GM03348 (cell line): Measurements from ENCODE around the gene ZFP69B.

Experiments
- DNase-seq: peaks from one replicate; pipeline ENCODE4 v3.0.0; 2012; ENCODE audit warnings: low spot score

The ZFP69B gene

DNA sequence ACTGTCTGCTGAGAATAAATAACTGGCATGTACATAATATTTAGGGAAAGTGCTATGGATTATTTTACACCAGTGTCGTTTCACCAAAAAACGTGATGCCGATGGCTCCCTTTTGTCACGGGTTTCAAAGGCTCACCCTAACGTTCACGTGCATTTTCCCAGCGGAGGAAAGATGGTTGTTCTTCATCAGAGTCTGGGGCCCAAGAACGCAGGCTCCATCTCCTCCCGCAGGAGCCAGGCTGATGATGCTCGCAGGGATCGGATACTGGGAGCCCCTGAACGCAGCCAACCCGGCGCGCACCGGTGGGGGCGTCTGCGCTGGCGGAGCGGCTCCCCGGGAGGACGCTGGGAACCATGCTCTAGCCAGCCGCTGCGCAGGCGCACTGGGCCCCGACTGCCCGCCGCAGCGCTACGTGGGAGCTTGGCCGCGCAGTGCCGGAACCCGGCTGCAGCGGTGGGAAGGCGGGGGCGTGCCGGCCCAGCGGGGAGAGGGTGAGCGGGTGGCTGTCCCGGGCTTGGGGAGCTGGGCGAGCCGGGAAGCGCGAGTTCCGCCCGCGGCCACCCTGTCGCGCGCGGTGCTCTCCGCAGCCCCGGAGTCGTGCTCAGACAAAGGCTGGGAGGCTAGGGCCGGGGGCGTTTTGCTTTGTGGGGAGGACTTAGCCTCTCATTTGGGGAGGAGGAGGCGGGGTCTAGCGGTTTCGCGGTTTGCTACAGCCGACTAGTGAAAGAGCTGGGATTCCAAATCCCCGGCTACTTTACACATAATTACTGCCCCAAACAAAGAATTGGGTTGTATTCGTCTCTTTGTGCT lies at the start of gene ZFP69B:
Gene ZFP69B, plus strand, starts transcription at position 793 of the 811 bp plus-strand sequence. CDS start 486 bp downstream, outside the sequence.
- DNase-seq, result peak; percentile 99

DNA sequence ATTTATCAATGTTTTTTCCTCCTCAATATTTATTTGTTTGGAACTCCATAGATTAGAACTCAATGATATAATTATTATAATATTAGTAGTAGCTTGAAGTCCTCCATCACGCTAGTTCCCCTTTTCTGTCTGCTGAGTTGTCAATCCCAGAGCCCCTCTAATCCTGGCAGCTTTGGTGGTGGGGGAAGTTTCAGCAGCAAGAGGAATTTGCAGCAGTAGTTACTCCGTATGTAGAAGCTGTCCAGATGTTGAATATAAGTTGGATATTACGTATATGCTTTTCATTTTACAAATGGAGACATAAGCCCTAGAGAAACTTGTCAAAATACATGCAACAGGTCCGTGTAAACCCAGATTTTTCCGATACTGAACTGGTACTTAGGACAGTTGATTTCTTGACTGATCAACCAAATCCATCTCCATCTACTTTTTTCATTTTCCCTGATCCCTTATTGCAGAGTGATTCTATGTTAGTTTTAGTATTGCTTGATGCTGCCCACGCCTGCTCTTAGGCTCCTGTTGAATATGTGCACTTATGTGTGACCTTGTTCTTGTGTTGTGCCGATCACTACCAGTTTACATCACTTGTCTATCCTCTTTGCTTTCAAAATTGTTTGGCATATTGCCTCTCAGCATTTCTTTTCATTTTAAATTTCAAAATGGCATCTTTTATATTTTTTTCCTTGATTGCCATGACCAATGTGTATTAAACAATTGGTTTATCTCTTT lies 48.6 kb upstream of the ZFP69B start:
- no peak for DNase-seq

DNA sequence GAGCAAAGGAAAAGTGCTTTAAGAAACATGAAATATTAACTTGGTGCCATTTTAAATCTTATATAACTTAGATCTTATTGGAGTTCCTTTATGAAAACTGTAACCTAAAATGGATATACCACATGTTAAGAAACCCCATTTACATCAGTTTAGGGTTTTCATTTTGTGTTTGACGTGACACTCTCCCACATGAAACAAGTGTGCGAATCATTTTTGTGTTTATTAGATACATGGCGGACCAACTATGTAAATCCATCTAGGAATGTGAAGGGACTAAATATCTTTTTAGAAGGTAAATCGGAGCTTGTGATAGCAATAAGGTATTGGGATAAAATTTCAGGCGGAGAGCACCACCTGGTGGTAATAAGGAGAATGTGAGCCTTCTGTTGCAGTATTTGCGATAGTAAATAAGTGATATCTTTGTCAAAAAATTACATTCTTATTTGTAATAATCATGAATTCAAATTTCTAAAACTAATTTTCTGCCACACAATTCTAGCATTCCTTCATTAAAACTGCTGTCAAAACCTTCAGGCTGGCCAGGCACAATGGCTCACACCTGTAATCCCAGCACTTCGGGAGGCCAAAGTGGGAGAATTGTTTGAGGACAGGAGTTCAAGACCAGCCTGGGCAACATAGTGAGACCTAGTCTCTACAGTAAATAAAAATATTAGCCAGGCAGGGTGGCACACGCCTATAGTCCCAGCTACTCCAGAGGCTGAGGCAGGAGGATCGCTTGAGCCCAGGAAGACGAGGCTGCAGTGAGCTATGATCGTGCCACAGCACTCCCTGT lies 45.4 kb upstream of the ZFP69B start:
- peak; percentile 62 for DNase-seq

DNA sequence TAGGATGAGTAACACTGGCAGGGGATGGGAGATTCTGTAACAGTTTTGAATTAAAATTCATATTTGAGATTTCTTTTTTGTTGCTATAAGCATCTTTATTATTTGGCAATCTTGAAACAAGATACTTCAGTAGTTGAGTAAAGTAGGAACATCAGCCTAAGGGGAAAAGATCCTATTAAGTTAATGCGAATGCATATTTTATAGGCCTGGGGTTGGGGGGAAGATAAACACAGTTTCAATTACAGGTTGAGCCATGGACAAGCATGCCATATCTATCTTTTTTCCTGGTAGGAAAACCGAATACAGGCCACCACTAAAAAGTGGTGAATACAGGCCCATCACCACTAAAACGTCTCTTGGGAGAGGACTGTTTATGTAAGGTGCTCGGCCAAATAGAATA lies 44.5 kb upstream of the ZFP69B start:
- no peak for DNase-seq

DNA sequence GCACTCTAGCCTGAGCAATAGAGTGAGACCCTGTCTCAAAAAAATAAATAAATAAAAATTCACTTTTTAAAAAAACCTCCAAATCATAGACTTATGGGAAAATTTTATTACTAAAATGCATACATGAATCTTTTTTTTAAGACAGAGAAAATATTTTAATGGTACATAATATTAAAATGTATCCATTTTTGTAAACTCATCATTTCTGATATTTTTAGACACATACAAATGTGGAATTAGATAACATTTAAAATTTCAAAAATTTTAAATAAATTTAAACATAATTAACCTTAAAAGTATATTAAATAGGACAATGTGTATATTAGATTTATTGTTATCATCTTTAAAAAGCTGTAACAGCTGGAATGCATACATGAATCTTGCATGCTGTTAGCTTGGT lies 42.8 kb upstream of the ZFP69B start:
- DNase-seq, result no peak

DNA sequence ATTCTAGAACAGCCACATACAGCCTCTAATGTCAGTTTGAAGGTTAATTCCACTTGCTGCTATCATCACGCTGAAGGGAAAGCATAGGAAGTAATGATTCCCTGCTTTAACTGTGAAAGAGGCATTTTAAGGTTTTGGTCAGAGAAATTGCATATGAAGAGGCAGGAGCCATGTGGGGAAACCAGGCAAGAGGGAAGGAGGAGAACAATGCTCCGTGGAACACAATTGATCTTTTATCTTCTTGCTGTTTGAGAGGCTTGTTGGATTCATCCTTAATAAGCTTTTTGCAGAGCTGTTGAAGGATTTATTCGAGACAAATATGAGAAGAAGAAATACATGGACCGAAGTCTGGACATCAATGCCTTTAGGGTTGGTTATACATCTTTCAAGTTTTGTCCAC lies 40.8 kb upstream of the ZFP69B start:
- no peak for DNase-seq

DNA sequence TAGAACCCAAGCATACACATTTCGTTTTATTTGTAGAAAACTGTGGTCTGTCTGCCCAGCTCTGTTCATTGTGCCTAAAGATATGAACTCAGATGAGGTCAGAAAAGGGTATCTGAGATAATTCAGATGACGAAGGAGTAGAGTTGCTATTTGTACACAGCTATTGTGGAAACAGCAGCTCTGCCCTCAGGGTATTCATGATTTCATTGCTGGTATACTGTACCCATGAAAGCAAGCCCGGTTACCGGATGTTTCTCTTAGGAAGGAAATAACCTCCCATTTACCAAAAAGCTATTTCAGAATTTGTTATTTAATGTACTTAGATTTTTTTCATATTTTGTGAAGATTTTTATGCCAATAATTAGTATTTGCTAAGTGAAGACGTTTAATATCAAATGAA lies 39.0 kb upstream of the ZFP69B start:
- DNase-seq, result no peak

DNA sequence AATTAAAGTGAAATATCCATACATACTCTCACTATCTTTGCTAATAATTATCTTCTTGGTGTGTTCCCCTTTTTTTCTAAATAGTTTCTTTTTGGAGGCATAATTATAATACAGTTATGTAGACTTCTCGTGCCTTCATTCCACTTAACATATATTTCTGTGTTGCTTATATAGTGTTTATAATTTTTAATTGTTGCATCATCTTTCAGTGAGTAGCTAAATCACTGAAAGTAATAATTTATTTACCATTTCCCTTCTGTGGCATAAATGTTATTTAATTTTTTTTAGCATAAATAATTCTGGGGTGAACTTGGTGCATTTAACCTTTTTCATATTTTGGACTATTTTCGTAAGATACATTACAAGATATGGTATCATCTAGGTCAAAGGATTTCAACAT lies 38.4 kb upstream of the ZFP69B start:
- no peak for DNase-seq

DNA sequence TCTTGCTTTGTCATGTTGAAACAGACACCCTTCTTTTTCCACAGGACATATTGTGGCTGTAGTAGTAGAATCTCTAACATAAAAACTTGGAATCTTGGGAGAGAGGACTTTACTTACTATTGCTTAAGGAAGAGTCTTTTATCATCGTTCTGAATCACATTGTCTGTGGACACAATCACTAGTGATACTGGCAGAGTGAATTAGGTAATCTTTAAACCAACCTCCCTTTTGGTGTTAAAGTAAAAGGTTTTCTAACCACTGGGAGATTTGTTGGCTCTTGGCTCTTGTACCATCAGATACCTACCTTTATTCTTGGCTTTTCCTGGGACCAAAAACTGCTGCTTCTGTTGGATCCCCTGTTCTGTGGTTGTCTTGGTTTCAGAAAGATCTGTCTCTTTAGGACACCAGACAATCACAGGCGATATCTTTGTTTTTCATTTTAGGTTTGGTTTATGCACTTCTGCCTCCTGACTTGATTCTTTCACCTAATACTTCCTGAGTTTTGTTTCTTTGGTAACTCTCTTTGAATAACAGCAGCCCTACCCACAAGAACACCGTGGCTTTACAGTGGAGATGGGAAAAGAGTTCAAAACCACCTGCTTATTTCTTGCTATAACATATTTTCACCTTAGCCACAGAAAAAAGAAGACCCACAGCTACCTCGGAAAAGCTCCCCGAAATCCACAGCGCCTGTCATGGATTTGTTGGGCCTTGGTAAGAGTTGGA lies 36.6 kb upstream of the ZFP69B start:
- no peak for DNase-seq

DNA sequence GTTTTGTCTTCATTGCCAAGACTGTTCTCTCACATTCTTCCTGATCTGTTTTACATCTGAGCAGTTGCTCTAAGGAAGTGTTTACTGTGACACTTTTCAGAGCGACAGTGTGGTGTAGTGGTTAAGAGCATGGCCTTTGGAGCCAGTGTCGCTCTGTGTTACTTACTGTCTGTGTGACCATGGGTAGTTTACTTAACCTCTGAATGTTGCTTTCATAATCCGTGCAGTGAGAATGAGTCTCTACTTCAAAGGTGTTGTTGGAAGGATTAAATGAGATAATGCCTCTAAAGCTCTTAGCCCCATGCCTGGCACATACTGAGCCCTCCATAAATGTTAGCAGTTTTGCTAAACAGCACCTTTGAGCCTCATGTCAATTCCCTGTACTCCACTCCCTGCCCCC lies 35.9 kb upstream of the ZFP69B start:
- no peak for DNase-seq

DNA sequence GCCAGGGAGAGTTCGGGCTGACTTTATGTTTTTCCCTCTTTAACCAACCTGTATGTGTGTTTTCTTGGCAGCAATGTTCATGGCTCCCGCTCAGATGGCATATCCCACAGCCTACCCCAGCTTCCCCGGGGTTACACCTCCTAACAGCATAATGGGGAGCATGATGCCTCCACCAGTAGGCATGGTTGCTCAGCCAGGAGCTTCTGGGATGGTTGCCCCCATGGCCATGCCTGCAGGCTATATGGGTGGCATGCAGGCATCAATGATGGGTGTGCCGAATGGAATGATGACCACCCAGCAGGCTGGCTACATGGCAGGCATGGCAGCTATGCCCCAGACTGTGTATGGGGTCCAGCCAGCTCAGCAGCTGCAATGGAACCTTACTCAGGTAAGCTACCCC lies 33.6 kb upstream of the ZFP69B start:
- no peak for DNase-seq

DNA sequence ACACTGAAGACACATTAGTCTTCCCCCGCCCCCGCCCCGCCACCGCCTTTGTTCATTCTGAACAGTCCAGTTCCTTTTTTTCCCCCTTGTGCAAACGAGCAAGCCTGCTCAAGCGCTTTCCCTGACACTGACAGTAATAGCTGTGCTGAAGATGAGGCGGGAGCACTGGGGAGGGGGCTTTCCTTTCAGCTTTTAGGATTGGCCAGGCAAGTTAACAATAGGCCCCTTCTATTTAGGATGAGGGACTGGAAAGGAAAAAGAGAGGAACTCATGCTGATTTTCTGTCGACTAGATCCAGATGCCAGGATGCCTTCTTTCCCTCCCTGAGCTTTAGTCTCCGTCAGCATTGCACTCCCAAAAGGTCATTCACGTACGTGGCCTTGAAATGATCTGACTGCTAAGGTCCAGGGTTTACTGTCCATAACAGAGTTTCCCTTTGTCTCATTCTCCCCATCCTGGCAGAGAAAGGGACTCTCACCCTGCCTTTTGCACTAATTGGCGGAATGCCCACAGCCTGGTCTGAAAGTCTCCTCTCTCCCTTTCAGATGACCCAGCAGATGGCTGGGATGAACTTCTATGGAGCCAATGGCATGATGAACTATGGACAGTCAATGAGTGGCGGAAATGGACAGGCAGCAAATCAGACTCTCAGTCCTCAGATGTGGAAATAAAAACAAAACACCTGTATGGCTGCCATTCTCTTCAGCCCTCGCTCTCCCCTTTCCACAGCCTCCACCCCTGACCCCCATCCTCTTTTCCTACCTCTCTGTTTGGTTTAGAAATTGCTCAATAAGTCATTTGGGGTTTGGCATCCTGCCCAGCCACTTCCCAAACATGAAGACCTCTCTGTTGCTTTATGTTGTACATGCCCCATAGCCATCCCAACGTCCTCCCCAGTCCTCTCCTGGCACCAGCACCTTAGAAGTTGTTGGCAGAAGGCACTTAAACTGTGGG lies 28.6 kb upstream of the ZFP69B start:
- no peak for DNase-seq

DNA sequence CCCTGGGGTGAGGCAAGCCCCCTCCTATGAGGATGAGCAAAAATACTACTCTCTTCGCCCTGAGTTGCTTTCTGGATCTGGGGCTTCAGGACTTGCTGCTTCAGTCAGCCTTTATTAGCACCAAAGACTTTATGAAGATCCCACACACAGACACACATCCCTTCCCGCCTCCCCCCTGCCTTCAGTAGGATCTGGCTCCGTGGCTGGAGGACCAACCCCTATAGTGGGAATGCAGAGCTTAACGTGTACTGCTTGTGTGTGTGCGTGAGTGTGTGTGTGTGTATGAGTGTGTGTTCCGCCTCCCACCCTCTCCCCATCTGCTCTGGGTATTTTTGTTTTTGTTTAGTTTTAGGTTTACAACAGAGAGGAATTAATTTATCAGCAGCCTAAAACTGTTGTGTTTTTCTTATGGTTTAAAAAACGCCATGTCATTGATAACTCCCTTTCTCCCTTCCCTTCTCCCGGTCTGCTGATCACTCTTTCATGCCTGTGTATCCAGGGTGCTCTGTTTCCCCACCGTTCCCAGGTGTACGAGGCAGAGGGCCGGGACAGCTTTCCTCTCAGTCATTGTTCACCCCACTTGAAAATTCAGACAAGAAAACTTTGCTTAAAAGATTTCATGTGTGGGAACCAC lies 27.5 kb upstream of the ZFP69B start:
- DNase-seq, result no peak

DNA sequence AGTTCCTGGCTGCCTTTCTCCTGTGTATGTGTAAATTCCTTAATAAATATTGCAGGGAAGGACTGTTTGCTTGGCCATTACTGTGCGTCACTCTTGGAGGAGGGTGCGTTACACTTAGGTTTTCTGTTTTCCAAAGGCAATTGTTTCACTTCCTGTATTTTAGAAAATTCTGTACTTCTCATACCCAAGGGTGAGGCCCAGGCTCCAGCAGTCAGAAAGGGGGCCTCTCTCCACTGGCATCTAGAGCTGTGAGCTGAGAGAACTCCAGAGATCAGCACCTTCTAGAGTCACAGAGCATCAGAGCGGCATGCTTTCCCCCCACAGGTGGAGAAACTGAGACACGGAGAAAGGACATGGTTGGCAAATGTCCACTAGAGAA lies 27.0 kb upstream of the ZFP69B start:
- DNase-seq, result no peak

DNA sequence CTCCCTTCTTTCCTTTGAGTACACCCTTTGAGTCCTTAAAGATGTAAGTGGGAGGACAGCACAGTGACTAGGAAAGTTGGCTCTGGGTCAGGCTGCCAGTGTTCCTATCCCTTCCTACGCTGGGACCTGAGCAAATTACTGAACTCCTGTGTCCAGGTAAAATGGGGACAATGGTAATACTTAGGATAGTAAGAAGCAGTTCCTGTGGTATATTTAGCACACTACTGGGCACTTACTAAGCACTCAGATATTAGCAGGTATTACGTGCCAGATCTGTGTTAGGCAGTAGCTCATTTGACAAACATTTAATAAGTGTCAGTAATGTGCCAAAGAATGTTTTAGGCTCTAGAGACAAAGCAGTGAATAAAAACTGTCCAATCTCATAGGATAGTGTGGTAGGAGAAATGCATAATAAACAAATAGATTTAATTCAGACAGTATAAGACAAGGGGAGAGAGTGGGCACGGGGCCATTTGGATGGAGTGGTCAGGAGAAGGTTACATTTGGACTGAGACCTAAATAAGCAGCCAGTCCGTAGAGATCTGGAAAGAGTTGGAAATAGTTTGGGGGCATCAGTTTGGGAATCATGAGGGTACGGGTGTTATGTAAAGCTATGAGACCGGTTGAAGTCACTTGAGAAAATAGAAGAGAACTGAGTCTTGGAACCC lies 26.2 kb upstream of the ZFP69B start:
- no peak for DNase-seq

DNA sequence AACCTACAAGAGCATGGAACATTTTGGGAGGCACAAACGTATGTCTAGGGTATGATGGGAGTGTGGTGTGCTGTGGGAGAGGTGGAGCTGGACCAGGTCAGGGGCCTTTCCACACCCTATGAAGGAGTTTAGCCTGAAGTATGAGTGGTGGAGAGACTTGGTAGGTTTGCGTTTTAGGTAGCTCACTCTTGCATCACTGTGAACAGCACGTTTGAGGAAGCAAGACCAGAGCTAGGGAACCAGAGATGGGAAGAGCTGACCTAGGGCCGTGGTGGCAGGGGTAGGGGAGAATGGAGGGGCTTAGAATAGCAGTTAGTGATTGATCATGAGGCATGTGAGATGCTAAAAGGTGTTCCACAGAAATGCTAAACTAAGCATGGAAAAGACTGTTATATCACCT lies 25.1 kb upstream of the ZFP69B start:
- DNase-seq, result no peak

DNA sequence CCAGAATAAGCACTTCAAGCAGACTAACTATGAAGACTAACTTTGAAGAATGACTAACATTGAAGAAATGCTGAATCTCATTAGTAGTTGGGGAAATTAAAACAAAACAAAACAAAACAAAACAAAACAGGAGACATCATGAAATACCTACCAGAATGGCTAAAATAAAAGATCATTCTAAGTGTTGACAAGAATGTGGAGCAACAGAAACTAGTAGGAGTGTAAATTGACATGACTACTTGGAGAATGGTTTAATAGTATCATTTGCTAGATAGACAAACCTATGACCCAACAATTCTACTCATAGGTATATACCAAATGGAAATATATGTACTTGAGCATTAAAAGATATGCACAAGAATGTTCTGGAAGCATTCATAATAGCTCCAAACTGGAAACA lies 18.9 kb upstream of the ZFP69B start:
- no peak for DNase-seq

DNA sequence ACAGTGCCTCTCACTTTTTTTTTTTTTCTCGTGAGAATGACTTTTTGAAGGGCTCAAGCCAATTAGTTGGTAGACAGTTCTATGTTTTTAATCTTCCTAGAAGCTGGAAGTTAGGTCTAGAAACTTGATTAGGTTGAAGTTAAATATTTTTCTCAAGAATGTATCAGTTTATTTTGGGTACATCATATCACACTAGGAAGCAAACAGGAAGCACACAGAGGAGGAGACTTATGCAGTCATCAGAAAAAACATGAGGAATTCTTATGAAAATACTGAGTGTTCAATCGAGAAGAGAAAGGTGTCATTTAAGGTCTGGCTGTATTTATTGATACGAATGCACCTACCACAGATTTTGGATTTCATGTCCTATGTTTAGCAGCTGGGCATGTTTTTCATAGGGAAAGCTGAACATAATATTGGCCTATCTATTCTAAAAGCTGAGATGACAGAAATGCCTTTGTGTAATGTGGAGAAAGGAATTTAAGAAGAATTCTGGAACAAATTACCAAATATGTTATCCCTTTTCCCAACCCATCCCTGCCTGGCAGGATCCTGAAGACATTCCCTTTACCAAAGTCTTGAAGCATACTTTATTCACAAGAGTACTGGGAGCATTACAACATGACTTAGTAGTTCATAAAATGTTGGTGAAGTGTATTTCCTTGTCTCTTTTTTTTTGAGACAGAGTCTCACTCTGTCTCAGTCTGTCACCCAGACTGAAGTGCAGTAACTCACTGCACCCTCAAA lies 17.5 kb upstream of the ZFP69B start:
- peak; percentile 24 for DNase-seq

DNA sequence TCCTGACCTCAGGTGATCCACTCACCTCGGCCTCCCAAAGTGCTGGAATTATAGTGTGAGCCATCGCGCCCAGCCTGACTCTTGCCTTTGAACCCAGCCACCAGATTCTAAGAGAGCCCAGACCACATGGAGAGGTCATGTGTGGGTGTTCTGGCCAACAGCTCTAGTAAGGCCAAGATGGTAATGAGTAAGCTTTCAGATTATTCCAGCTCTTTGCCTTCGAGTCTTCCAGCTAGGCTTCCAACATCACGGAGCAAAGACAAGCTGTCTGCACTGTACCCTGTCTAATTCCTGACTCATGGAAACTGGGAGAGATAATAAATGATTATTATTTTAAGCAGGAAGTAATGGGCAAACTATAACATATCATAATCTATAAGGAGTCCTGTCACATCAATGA lies 14.8 kb upstream of the ZFP69B start:
- peak; percentile 23 for DNase-seq
